DMS53 treated with DMSO at 0.1 percent for 48 hours (cell line): ENCODE data around the gene FOXD4.
"Not testable (repeated sequence)": the region's sequence is repeated elsewhere in the genome, so short reads cannot be mapped to it uniquely, and the experiment has no call there.

Source experiments
- DNase-seq: peaks from one replicate; lab custom pipeline; 2025; ENCODE audit not compliant: unreplicated experiment; lab: John Stamatoyannopoulos, UW

Gene FOXD4

GRCh38 chr9:94323-94722, 23.9 kb downstream of the FOXD4 start:
- not testable (repeated sequence) for DNase-seq

GRCh38 chr9:93909-94308, 24.3 kb downstream of the FOXD4 start:
- DNase-seq = not testable (repeated sequence)

- DNase-seq = not testable (repeated sequence)
Measured at GRCh38 chr9:90851-91250, 27.4 kb downstream of the FOXD4 start.

GRCh38 chr9:88396-89037, 29.7 kb downstream of the FOXD4 start:
- not testable (repeated sequence) for DNase-seq

GRCh38 chr9:87860-88259, 30.4 kb downstream of the FOXD4 start:
- DNase-seq = not testable (repeated sequence)

GRCh38 chr9:87105-87504, 31.1 kb downstream of the FOXD4 start:
- not testable (repeated sequence) for DNase-seq

GRCh38 chr9:86697-87096, 31.5 kb downstream of the FOXD4 start:
- DNase-seq = not testable (repeated sequence)

- DNase-seq = not testable (repeated sequence)
Measured at GRCh38 chr9:82932-83689, 35.1 kb downstream of the FOXD4 start.

GRCh38 chr9:78333-78732, 39.9 kb downstream of the FOXD4 start:
- DNase-seq = not testable (repeated sequence)

GRCh38 chr9:76389-76788, 41.8 kb downstream of the FOXD4 start:
- not testable (repeated sequence) for DNase-seq

GRCh38 chr9:73900-74525, 44.2 kb downstream of the FOXD4 start:
- not testable (repeated sequence) for DNase-seq

GRCh38 chr9:73076-73899, 44.9 kb downstream of the FOXD4 start:
- DNase-seq = not testable (repeated sequence)
